ENCODE measurements around the gene FAM168B. TPM values are rescaled to one million over a fixed set of nuclear protein-coding genes. Genes with fewer than 3 reads are reported as not detected.

FAM168B gene
- total and polyA plus RNA-seq, 2 of the 13 experiments (the other 11 are each of a cell fraction or from before 2014, with no cell fraction given): 64.5 to 113 TPM

GRCh38 chr2:131093006-131093695 lies at the start of gene FAM168B (continued):
- no peak for TF ChIP-seq TERF1 (CRISPR knock-in tag; IDR thresholded peaks at IDR 0.05)
- TF ChIP-seq HINFP (CRISPR knock-in tag; IDR thresholded peaks at IDR 0.05; ENCODE audit: low read depth): peak; percentile 90; the same call in 1 of the 2 replicates
- TF ChIP-seq FLYWCH1 (CRISPR knock-in tag; IDR thresholded peaks at IDR 0.05): peak; percentile 96; the same call in 1 of the 2 replicates
- peak; percentile 65 for TF ChIP-seq ZSCAN31 (CRISPR knock-in tag; IDR thresholded peaks at IDR 0.05; ENCODE audit: low read depth)
- no peak for TF ChIP-seq AFF4 (CRISPR knock-in tag; IDR thresholded peaks at IDR 0.05)
- peak; percentile 33; the same call in 1 of the 2 replicates for TF ChIP-seq ZNF788 (CRISPR knock-in tag; IDR thresholded peaks at IDR 0.05; ENCODE audit: borderline replicate concordance)
- peak; percentile 79 for TF ChIP-seq MAX (IDR thresholded peaks at IDR 0.05)
- TF ChIP-seq MXD1 (CRISPR knock-in tag; IDR thresholded peaks at IDR 0.05): no peak
- no peak for TF ChIP-seq POGZ (CRISPR knock-in tag; IDR thresholded peaks at IDR 0.05)
- TF ChIP-seq DNMT1 (CRISPR knock-in tag; IDR thresholded peaks at IDR 0.05): peak; percentile 95
- TF ChIP-seq EP300 (IDR thresholded peaks at IDR 0.05; ENCODE audit: low read depth in 2 of 2, low read length in 2 of 2): peak; percentile 12 to 54; a peak in 1 of 4 replicates
- TF ChIP-seq EP300 (CRISPR knock-in tag; IDR thresholded peaks at IDR 0.05; ENCODE audit: borderline replicate concordance): no peak
- peak; percentile 9; the same call in 1 of the 2 replicates for TF ChIP-seq ZNF121 (CRISPR knock-in tag; IDR thresholded peaks at IDR 0.05)
- peak; percentile 82 for TF ChIP-seq ZNF687 (CRISPR knock-in tag; IDR thresholded peaks at IDR 0.05)
- TF ChIP-seq SYNCRIP (IDR thresholded peaks at IDR 0.05; ENCODE audit: insufficient read depth, low read depth, low read length): no peak

Data from HepG2 (cell line).